SK-N-SH (cell line): ENCODE results near the gene L1TD1. TPM values are rescaled to one million over a fixed set of nuclear protein-coding genes. Genes with fewer than 3 reads are reported as not detected.

Experiments used
- CTCF ChIA-PET: fragments of 300-600, 350-600 bp; formaldehyde crosslinking; extraction: SDS; loops from one replicate; lab custom pipeline; 2021; lab: Yijun Ruan, JAX
- POLR2A ChIA-PET: fragments of 350-600 bp; sonication (Branson Sonifier 250); formaldehyde crosslinking; extraction: SDS; loops from one replicate; lab custom pipeline; 2020; ENCODE audit warnings: antibody characterized with exemption, inconsistent platforms; lab: Yijun Ruan, JAX
- DNase-seq: peaks from one replicate; pipeline ENCODE4 v3.0.0; 2012
- H2AFZ ChIP-seq: fragments of 200-600 bp; sonication (generic); 2 replicates; pipeline ENCODE4 v1.8.1; 2016; ENCODE audit warnings: antibody characterized with exemption, mild to moderate bottlenecking, low read depth
- H3F3A ChIP-seq: fragments of 200-600 bp; sonication (generic); replicated peaks from 2 replicates; pipeline ENCODE3; 2016; ENCODE audit warnings: antibody characterized with exemption, mild to moderate bottlenecking; ENCODE audit not compliant: insufficient read depth
- H3K27ac ChIP-seq, 2 experiments: fragments of 200-500 bp in 1 of 2; fragments of 200-600 bp in 1 of 2; sonication (Bioruptor generic) in 1 of 2; sonication (generic), shearing (Covaris generic) in 1 of 2; 2 replicates each; pipeline versions ENCODE4 v1.5.1 to v1.6.1; 2014 to 2016; ENCODE audit warnings: low read depth in 2 of 2, inconsistent platforms in 1 of 2, low read length in 1 of 2, mild to moderate bottlenecking in 1 of 2, mixed read lengths in 1 of 2
- H3K27me3 ChIP-seq: fragments of 200-600 bp; sonication (generic), shearing (Covaris generic); 2 replicates; pipeline ENCODE4 v1.6.1; 2016; ENCODE audit warnings: mixed run types; ENCODE audit not compliant: insufficient read depth
- H3K36me3 ChIP-seq, 2 experiments: fragments of 200-500 bp in 1 of 2; fragments of 200-600 bp in 1 of 2; sonication (Bioruptor generic) in 1 of 2; sonication (generic) in 1 of 2; replicated peaks in 1 of 2; 2 replicates each; pipeline versions ENCODE3 to v1.5.1; 2014 to 2016; ENCODE audit warnings: low read length in 1 of 2, mild to moderate bottlenecking in 1 of 2; ENCODE audit not compliant: insufficient read depth in 2 of 2, control insufficient read depth in 1 of 2
- H3K4me1 ChIP-seq, 2 experiments: fragments of 200-500 bp in 1 of 2; fragments of 200-600 bp in 1 of 2; sonication (Bioruptor generic) in 1 of 2; sonication (generic), shearing (Covaris generic) in 1 of 2; 2 replicates each; pipeline versions ENCODE4 v1.5.1 to v1.6.1; 2014 to 2016; ENCODE audit warnings: low read depth in 1 of 2, low read length in 1 of 2, mixed run types in 1 of 2; ENCODE audit not compliant: insufficient read depth in 2 of 2, control insufficient read depth in 1 of 2
- H3K4me2 ChIP-seq: fragments of 200-600 bp; sonication (generic), shearing (Covaris generic); 2 replicates; pipeline ENCODE4 v1.6.1; 2017; ENCODE audit warnings: mixed run types
- H3K4me3 ChIP-seq, 2 experiments: fragments of 200-500 bp in 1 of 2; fragments of 200-600 bp in 1 of 2; sonication (Bioruptor generic) in 1 of 2; sonication (generic), shearing (Covaris generic) in 1 of 2; 2 replicates each; pipeline versions ENCODE4 v1.5.1 to v1.8.1; 2014 to 2016; ENCODE audit warnings: low read depth in 2 of 2, inconsistent platforms in 1 of 2, low read length in 1 of 2, mild to moderate bottlenecking in 1 of 2, mixed read lengths in 1 of 2, moderate library complexity in 1 of 2
- H3K79me2 ChIP-seq: fragments of 200-600 bp; sonication (generic); 2 replicates; pipeline ENCODE4 v1.8.1; 2017; ENCODE audit warnings: mild to moderate bottlenecking; ENCODE audit not compliant: insufficient read depth
- H3K9ac ChIP-seq: fragments of 200-600 bp; sonication (generic); 2 replicates; pipeline ENCODE4 v1.6.1; 2017; ENCODE audit warnings: mixed run types
- H3K9me2 ChIP-seq: fragments of 200-600 bp; sonication (generic); 2 replicates; pipeline ENCODE4 v1.6.1; 2017; ENCODE audit warnings: mixed run types
- H3K9me3 ChIP-seq: fragments of 200-600 bp; sonication (generic); 2 replicates; pipeline ENCODE4 v1.6.1; 2017; ENCODE audit warnings: mixed run types, mild to moderate bottlenecking, moderate library complexity
- H4K20me1 ChIP-seq: fragments of 200-600 bp; sonication (generic); 2 replicates; pipeline ENCODE4 v1.6.1; 2017; ENCODE audit warnings: mild to moderate bottlenecking, mixed run types; ENCODE audit not compliant: insufficient read depth
- EZH2phosphoT487 ChIP-seq: fragments of 200-600 bp; sonication (generic); IDR thresholded peaks from 2 replicates; pipeline ENCODE4 v1.6.1; 2017; ENCODE audit warnings: low read depth, mixed run types, mild to moderate bottlenecking, antibody characterized with exemption, moderate library complexity, borderline replicate concordance
- FOSL2 ChIP-seq: IDR thresholded peaks from 2 replicates; pipeline ENCODE4 v1.4.0; 2012; ENCODE audit warnings: low read depth, mild to moderate bottlenecking, moderate library complexity, borderline replicate concordance
- FOXM1 ChIP-seq: IDR thresholded peaks from 2 replicates; pipeline ENCODE4 v1.4.0; 2012; ENCODE audit warnings: low read depth, mild to moderate bottlenecking
- GATA2 ChIP-seq: sonication (generic); formaldehyde crosslinking; IDR thresholded peaks from 2 replicates; pipeline ENCODE4 v1.5.0; 2020; ENCODE audit warnings: mild to moderate bottlenecking, missing genetic modification reagents
- MAX ChIP-seq: IDR thresholded peaks from 2 replicates; pipeline ENCODE4 v1.4.0; 2012; ENCODE audit warnings: low read depth
- MEF2A ChIP-seq: IDR thresholded peaks from 2 replicates; pipeline ENCODE4 v1.4.0; 2012; ENCODE audit warnings: low read depth, borderline replicate concordance
- MXI1 ChIP-seq: IDR thresholded peaks from 2 replicates; pipeline ENCODE4 v1.6.1; 2012; ENCODE audit warnings: mild to moderate bottlenecking, low read depth, low read length, improper control_type of control experiment
- NFIC ChIP-seq: IDR thresholded peaks from 2 replicates; pipeline ENCODE4 v1.4.0; 2012; ENCODE audit warnings: borderline replicate concordance
- NRF1 ChIP-seq: IDR thresholded peaks from 2 replicates; pipeline ENCODE4 v1.6.1; 2012; ENCODE audit warnings: low read depth, mild to moderate bottlenecking, low read length
- POLR2AphosphoS5 ChIP-seq: IDR thresholded peaks from 2 replicates; pipeline ENCODE4 v1.6.1; 2012; ENCODE audit warnings: low read depth, low read length
- RAD21 ChIP-seq: IDR thresholded peaks from 2 replicates; pipeline ENCODE4 v1.6.1; 2012; ENCODE audit warnings: mild to moderate bottlenecking, low read length
- SIN3A ChIP-seq: IDR thresholded peaks from 2 replicates; pipeline ENCODE4 v1.6.1; 2012; ENCODE audit warnings: low read depth, mild to moderate bottlenecking, low read length, moderate library complexity, borderline replicate concordance
- SMC3 ChIP-seq: IDR thresholded peaks from 2 replicates; pipeline ENCODE4 v1.6.1; 2012; ENCODE audit warnings: low read depth, low read length, improper control_type of control experiment
- TAF1 ChIP-seq: IDR thresholded peaks from 2 replicates; pipeline ENCODE4 v1.6.1; 2012; ENCODE audit warnings: low read depth, mild to moderate bottlenecking, low read length, moderate library complexity, borderline replicate concordance
- TEAD4 ChIP-seq: IDR thresholded peaks from 2 replicates; pipeline ENCODE4 v1.4.0; 2012; ENCODE audit warnings: mild to moderate bottlenecking, borderline replicate concordance; ENCODE audit not compliant: insufficient read depth
- USF1 ChIP-seq: IDR thresholded peaks from 2 replicates; pipeline ENCODE4 v1.4.0; 2012; ENCODE audit warnings: low read depth, borderline replicate concordance
- YY1 ChIP-seq: IDR thresholded peaks from 2 replicates; pipeline ENCODE4 v1.4.0; 2012; ENCODE audit warnings: low read depth, mild to moderate bottlenecking
- ZBTB33 ChIP-seq: IDR thresholded peaks from 2 replicates; pipeline ENCODE4 v1.4.0; 2012; ENCODE audit warnings: low read depth, borderline replicate concordance
- WGBS: methylation state at CpG from one replicate; pipeline ENCODE4 v1.1.6; 2017; ENCODE audit warnings: low lambda C conversion rate; 5-methylcytosine and 5-hydroxymethylcytosine counted together
- polyA plus RNA-seq, 3 experiments: library from polyadenylated mRNA; depleted of rRNA; stranded (reverse); fragments of >200 nt; gene quantifications; 2 replicates each; pipeline ENCODE4 v1.2.3, GENCODE V29; 2012
- TF ChIP-seq, protein P1 (sequence below): fragments of 200-600 bp; sonication (generic); IDR thresholded peaks from 2 replicates; pipeline ENCODE4 v1.6.1; 2017; ENCODE audit warnings: antibody characterized with exemption, mild to moderate bottlenecking, moderate library complexity

Gene L1TD1
- polyA plus RNA-seq, 1 of the 3 experiments (the other 2 are of a cell fraction), result not detected

- ChIA-PET CTCF (interaction anchor here (1.3 kb wide), 1 partner anchor 15 kb away, joined by 3 read pairs; no protein-coding TSS in a partner anchor), POLR2A (no interaction called here)
- Histone ChIP-seq H4K20me1 (no peaks in the 10 kb centered on the region), H2AFZ (no peak overlapping the region), H3K4me3 (no peak overlapping the region), H3K9me2 (no peaks in the 10 kb centered on the region), H3K36me3 (no peaks in the 10 kb centered on the region), H3K27me3 (no peaks in the 10 kb centered on the region), H3K27ac (no peak overlapping the region), H3K4me2 (no peak overlapping the region), H3K4me1 (no peaks in the 10 kb centered on the region), H3K79me2 (no peaks in the 10 kb centered on the region), H3K9me3 (no peaks in the 10 kb centered on the region), H3K9ac (no peak overlapping the region), H3F3A (no peaks in the 10 kb centered on the region)
- no peak for TF ChIP-seq MXI1
- TF ChIP-seq ZBTB33, result no peak
- TF ChIP-seq FOSL2, result no peak
- TF ChIP-seq MEF2A, result no peak
- TF ChIP-seq, protein P1, sequence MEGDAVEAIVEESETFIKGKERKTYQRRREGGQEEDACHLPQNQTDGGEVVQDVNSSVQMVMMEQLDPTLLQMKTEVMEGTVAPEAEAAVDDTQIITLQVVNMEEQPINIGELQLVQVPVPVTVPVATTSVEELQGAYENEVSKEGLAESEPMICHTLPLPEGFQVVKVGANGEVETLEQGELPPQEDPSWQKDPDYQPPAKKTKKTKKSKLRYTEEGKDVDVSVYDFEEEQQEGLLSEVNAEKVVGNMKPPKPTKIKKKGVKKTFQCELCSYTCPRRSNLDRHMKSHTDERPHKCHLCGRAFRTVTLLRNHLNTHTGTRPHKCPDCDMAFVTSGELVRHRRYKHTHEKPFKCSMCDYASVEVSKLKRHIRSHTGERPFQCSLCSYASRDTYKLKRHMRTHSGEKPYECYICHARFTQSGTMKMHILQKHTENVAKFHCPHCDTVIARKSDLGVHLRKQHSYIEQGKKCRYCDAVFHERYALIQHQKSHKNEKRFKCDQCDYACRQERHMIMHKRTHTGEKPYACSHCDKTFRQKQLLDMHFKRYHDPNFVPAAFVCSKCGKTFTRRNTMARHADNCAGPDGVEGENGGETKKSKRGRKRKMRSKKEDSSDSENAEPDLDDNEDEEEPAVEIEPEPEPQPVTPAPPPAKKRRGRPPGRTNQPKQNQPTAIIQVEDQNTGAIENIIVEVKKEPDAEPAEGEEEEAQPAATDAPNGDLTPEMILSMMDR, result no peak
- no peak for TF ChIP-seq USF1
- TF ChIP-seq TAF1, result no peak
- no peak for TF ChIP-seq NFIC
- no peak for TF ChIP-seq EZH2phosphoT487
- no peak for TF ChIP-seq SIN3A
- TF ChIP-seq NRF1, result no peak
- no peak for TF ChIP-seq FOXM1
- no peak for TF ChIP-seq YY1
- no peak for TF ChIP-seq POLR2AphosphoS5
- TF ChIP-seq SMC3, result no peak
- no peak for TF ChIP-seq TEAD4
- TF ChIP-seq RAD21, result no peak
- no peak for TF ChIP-seq GATA2
- no peak for TF ChIP-seq MAX
- no peak for DNase-seq
- 42% methylated on average over 6 of the region's 6 CpGs for WGBS
Measured at GRCh38 chr1:62213075-62213914, 18.6 kb downstream of the L1TD1 start.
